ENCODE measurements around the gene CCL27. TPM values are rescaled to one million over a fixed set of nuclear protein-coding genes. Genes with fewer than 3 reads are reported as not detected.

The CCL27 gene, protein sequence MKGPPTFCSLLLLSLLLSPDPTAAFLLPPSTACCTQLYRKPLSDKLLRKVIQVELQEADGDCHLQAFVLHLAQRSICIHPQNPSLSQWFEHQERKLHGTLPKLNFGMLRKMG
- total RNA-seq (2014; rRNA removed; shearing (Covaris generic); ENCODE audit: low replicate concordance): not detected in 2 replicates

DNA sequence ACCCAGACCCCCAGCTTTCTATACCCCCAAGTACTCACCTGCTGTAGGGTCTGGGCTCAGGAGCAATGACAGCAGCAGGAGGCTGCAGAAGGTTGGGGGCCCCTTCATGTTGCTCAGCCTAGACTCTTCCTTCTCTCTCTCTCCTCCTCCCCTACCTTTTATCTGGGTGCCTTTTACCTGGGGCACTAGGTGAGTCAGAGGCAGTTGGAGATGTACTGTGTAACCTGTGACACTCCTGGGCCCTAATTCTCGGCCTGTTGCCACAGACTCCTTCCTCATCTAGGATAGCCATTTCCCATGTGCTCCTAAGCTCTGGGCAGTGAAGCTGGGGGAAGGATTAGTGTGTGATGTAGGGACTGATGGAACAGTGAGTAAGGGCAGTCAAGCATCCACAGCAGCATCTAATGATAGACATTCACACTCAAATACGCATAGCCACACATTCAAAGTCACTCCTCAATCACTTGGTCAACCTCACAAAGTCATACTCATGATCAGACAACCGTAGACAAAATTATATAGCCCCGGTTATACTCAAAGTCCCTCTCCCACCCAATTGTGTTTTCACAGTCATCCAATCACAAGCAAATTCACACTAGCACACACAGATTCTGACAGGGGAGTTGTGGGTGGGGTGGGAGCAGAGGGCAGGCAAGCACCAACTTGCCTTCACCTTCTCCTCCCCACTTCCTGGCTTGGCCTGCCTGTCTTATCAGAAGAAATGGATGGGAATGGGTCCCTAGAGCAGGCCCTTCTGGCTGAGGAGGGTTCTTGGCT is at the start of gene CCL27:
Gene CCL27, minus strand, starts transcription at position 132 of the 777 bp plus-strand sequence. Its CDS starts 24 bp downstream, at position 108.
- H3K4me3 ChIP-seq: no peak within 1 kb of the TSS
- no peak for DNase-seq
- H3K9me3 ChIP-seq: no peaks in the 10 kb centered on the region
- no peaks in the 10 kb centered on the region for H3K27me3 ChIP-seq
- no peaks in the 10 kb centered on the region for H3K36me3 ChIP-seq

DNA sequence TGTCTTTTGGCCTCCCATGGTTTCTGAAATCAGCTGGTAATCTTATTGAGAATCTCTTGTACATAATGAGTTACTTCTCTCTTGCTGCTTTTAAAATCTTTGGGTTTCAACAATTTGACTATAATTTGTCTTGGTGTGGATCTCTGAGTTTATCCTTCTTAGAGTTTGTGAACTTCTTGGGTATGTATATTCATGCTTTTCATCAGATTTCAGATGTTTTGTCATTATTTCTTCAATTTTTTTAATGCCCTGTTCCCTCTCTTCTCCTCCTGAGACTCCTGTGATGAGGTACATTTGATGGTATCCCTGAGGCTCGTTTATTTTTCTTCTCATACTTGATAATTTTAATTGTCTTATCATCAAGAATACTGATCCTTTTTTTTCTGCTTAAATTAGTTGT is 49.7 kb upstream of the CCL27 start:
- no peaks in the 10 kb centered on the region for H3K36me3 ChIP-seq
- H3K27me3 ChIP-seq: no peaks in the 10 kb centered on the region
- no peak for DNase-seq
- no peaks in the 10 kb centered on the region for H3K9me3 ChIP-seq
- H3K4me3 ChIP-seq: no peak overlapping the region

DNA sequence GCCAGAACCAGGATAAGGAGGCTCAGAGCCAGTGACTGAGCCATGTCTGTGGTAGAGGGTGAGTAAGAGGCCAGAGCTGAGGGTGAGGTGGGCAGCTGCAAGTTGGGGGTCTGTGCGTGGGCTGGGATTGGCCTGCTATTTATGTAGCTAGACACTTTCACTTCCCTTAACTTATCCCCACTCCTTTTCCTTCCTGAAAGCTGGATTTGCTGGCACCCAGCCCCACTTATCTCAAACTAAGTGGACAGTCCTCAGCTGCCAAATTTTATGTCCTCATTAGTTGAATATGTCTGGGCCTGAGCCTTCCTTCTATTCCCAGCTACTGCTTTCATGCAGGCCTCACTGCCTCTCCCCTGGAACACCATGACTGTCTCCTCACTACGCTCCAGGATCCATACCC is 47.6 kb upstream of the CCL27 start, which contains the start of gene CCL21:
Gene CCL21, minus strand, starts transcription at position 114 of the 400 bp plus-strand sequence. Its CDS starts 70 bp downstream, at position 44.
- no peaks in the 10 kb centered on the region for H3K36me3 ChIP-seq
- DNase-seq: no peak
- no peaks in the 10 kb centered on the region for H3K27me3 ChIP-seq
- no peak within 1 kb of the TSS for H3K4me3 ChIP-seq
- H3K9me3 ChIP-seq: no peaks in the 10 kb centered on the region

DNA sequence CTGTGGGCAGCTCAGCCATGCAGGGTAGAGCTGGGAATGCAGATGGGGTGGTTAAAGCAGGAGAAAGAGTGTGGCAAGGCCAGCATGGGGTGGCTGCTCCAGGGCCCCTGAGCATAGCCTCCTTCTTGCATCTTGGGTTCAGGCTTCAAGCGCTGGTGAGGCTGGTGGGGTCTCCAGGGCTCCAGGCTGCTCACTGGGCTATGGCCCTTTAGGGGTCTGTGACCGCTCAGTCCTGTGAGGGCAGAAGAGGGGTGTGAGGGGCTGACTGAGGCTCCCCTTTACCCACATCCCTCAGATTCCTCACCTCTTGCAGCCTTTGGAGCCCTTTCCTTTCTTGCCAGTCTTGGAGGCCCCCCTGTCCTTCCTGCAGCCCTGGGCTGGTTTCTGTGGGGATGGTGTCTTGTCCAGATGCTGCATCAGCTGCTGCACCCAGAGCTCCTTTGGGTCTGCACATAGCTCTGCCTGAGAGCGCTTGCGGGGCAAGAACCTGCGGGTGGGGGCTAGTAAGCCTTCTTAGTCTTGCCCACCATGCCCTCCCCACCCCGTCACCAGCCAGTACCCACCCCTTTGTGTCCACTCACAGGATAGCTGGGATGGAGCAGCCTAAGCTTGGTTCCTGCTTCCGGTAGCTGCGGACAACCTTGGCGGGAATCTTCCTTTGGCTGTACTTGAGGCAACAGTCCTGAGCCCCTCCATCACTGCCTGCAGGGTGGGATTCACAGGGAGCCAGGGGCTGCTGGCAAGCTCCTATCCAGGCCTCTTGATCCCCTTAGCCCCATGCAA is 46.9 kb upstream of the CCL27 start:
- no peak overlapping the region for H3K4me3 ChIP-seq
- no peaks in the 10 kb centered on the region for H3K9me3 ChIP-seq
- H3K36me3 ChIP-seq: no peaks in the 10 kb centered on the region
- no peak for DNase-seq
- H3K27me3 ChIP-seq: no peaks in the 10 kb centered on the region

DNA sequence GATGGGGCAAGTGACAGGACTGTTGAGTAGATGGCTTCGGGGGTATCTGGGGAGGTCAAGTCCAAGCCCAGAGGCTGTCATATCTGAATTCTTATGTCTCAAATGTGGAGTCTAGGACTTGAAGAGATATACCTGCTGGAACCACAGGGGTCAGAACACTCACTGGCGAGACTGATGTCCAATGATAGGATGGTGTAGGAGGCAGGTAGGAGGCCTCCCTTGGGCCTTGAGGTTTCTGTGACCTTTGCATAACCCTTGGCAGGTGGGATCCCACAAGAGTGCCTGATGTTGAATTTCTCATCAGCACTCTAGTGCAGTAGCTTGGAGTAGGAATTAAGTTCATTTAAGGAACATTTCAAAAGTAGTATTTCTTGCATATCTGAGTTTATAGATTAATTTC is 44.7 kb upstream of the CCL27 start:
- Histone ChIP-seq H3K36me3 (no peaks in the 10 kb centered on the region), H3K9me3 (no peaks in the 10 kb centered on the region), H3K27me3 (no peaks in the 10 kb centered on the region), H3K4me3 (no peak overlapping the region)
- no peak for DNase-seq

DNA sequence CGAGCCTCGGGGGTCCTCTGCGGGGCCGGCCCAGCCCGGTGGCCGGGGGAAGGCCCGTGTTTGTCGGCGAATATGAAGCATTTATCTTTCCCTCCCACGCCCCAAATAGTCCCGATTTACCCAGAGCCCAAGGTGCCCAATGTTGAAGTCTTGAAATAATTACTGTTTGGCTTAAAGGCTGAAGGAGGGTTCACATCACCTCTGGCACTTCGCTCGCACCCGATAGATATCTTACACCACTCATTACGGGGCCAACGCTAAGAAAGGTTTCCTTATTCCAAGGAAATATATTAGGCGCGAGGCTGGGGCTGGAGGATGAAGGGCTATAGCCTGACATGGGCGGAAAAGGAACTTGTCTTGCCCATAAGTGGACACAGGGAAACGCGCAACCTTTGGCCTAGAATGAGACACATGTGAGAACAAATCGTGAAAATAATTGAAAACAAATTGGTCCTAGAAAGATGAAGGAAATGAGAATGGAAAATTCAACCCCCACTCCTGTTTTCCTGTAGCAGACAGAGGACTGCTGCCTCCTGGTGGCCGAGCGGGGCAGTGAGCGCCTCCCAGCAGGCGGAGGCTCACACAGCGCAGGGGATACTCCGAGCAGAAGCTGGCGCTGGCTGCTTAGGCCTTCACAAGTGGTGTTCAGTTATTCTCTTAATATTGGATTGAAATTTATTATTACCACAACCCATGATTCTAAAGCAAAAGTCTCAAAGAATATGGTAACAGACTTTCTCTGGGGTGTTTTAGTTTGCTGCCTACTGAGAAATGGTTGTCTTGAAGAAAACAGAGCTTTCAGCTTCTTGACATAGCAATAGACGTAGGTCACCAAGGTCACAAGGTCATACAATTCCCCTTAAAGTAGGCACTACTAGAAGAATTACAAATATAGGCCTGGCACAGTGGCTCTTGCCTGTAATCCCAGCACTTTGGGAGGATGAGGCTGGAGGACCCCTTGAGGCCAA is 39.6 kb upstream of the CCL27 start:
- H3K9me3 ChIP-seq: no peaks in the 10 kb centered on the region

DNA sequence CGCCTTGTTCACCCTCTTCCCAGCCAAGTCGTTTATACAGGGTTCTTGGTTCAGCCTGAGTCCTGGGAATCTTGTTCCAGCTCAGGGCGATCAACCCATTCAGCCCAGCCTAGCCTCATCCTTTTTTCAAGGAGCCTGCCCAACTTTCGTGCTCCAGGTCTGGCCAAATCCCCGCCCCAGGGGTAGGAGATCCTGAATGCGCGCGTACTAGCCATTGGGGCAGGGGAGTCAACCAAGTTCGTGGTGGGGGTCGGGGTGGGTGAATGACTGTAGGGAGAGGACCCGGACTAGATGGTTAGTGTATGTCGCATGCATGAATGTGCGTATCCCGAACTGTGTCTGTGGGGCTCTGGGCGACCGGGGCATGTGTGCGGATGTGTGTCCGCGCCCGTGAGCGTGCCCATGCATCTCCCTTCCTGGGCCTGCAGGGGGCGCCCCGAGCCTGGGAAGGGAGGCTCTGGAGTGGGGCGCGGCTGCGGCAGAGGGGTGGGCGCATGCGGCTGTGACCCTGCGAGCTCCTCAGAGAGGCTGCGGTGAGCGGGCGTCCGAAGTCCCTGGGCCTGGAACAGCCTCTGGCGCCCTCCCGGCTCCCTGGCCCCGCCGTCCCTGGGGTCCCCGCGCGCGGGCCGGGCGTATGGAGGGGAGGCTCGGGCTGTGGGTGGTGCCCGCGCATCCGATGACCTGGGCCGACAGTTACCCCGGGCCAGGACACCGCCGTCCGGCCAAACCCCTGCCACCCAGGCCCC is 38.7 kb upstream of the CCL27 start:
- DNase-seq: peak; percentile 54
- no peaks in the 10 kb centered on the region for H3K27me3 ChIP-seq
- peak overlapping the region; percentile 51 for H3K4me3 ChIP-seq
- H3K9me3 ChIP-seq: no peaks in the 10 kb centered on the region
- H3K36me3 ChIP-seq: no peaks in the 10 kb centered on the region

More for the DNA sequence above, 39.6 kb upstream of the CCL27 start:
- Histone ChIP-seq H3K36me3 (no peaks in the 10 kb centered on the region), H3K4me3 (peak overlapping the region; percentile 51), H3K27me3 (no peaks in the 10 kb centered on the region)
- DNase-seq: peak; percentile 65

DNA sequence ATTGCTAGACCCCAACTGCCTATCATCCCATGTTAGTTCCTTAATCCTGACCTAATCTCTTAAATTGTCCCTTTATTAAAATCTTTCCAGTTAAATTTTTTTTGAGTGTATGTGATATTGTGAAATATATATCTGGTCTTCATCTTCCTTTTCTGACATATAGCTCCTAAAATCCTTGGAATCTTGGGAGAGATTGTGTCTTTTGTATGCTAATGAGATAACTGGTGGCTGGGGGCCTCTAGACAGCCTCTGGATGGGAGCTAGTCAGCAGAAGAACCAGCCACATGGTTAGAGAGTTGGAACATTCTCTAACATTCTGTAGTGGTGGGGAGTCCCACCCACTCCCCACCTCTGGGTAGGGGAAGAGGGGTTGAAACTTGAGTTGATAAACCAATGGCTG is 32.4 kb upstream of the CCL27 start:
- Histone ChIP-seq H3K36me3 (no peaks in the 10 kb centered on the region), H3K4me3 (no peak overlapping the region), H3K9me3 (no peaks in the 10 kb centered on the region), H3K27me3 (no peaks in the 10 kb centered on the region)
- DNase-seq: no peak

DNA sequence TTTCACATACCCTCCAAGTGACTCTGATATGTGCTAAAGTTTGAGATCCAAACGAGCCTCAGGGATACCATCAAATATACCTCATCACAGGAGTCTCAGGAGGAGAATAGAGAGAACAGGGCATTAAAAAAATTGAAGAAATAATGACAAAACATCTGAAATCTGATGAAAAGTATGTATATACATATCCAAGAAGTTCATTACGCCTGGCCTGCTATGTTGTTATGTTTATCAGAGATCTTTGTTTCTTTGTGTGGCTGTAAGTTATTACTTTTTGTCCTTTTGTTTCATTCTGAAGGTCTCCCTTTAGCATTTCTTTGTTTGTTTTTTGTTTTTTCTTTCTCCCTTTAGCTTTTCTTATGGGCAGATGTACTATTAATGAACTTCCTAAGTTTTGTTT is 31.1 kb upstream of the CCL27 start:
- DNase-seq: no peak
- Histone ChIP-seq H3K27me3 (no peaks in the 10 kb centered on the region), H3K9me3 (no peaks in the 10 kb centered on the region), H3K36me3 (no peaks in the 10 kb centered on the region), H3K4me3 (no peak overlapping the region)

DNA sequence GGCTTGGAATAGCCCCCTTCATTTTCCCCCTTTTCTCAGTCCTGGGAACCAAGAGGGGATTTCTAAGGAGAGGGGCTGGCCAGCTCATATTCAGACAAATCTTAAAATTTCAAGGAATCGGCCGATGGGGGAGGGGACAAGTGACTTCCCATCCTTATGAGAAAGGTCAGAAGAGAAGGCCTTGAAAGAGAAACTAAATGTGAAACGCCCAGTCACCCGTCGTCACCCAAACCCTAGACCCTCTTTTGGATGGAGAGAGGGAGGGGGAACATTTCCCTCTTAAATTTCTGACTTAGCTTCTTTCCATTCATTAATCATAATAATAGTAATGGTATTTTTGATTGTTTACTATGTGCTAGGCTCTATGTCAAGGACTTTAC is 29.5 kb upstream of the CCL27 start:
- no peak overlapping the region for H3K4me3 ChIP-seq
- no peaks in the 10 kb centered on the region for H3K36me3 ChIP-seq
- H3K27me3 ChIP-seq: no peaks in the 10 kb centered on the region
- no peak for DNase-seq
- no peaks in the 10 kb centered on the region for H3K9me3 ChIP-seq

DNA sequence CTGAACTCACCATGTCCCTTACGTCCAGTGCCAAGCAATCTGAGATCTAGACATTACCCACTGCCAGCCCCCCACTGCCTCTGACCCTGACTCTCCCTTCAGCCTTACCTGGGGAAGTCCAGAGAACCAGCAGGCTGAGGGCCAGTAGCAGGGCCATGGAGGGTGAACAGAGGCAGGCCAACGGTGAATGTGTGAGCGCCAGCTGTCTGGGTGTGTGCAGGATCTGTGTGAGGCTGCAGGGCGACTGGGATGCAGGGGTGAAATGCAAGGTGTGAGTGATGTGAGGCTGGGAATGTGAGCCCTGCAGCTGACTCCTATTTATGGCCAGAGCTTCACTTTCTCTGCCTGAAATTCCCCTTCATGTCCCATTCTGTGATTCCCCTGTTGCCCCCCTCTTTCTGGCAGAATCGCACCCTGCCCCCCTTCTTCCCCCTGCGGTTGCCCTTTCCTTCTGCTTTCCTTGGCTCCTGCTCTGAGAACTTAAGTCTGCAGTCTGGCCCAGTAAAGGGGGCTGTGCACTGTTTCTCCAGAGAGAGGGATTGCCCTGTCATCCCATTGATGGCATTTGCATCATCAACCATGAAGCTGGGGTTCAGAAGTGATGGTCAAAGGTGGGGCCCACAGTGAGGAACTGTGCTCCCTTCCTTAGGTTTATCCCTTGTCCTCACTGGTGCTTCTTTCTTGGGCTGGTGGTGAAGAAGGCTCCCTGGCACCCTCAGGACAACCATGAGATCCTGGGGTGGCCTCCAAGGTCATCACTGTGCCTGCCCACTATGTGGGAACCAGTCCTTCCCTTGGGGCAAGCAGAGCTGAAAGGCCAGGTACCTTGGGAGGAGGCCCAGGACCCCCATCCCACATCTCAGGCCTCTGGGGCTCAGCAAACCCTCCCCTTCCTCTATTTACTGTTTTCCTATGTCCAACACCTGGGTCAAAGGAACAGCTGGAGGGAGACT is 28.8 kb upstream of the CCL27 start, which contains the start of gene CCL19:
Gene CCL19, minus strand, starts transcription at position 294 of the 953 bp plus-strand sequence. Its CDS starts 137 bp downstream, at position 157.
- DNase-seq: no peak
- H3K4me3 ChIP-seq: no peak within 1 kb of the TSS
- H3K9me3 ChIP-seq: no peaks in the 10 kb centered on the region
- no peaks in the 10 kb centered on the region for H3K36me3 ChIP-seq
- H3K27me3 ChIP-seq: no peaks in the 10 kb centered on the region

DNA sequence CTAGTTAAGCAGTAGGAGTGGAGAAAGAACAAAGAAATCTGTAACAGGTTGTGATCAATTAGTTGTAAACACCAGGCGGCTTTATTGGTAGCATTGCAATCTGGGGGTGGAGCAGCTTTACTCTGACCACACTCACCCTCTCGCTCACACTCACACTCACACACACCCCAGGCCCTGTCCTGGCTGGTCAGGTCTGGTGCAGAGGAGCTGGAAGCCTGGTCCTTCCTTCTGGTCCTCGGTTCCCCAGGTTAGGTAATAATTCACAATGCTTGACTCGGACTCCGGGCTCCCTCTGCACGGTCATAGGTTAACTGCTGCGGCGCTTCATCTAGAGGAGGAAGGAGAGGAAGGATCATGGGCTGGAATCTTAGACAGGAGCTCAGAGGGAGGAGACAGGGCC is 27.1 kb upstream of the CCL27 start:
- Histone ChIP-seq H3K36me3 (no peaks in the 10 kb centered on the region), H3K9me3 (no peaks in the 10 kb centered on the region), H3K4me3 (no peak overlapping the region), H3K27me3 (no peaks in the 10 kb centered on the region)
- no peak for DNase-seq

DNA sequence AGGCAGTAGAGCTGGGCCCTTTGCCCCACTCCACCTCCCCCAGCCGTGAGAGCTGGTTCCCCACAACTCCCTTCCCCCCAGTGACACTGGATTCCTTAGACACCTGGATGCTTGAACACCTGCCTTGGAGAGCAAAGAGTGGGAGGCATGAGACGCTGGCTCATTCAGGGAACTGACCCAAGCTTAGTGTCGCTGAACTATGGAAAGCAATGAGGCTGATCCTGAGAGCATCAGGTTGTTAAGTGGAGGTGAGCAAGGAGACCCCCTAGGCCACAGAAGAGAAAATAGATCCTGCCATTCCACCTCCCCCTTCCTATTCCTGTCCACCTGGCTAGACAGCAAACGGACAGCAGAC is 26.6 kb upstream of the CCL27 start:
- DNase-seq: no peak
- no peaks in the 10 kb centered on the region for H3K27me3 ChIP-seq
- no peak overlapping the region for H3K4me3 ChIP-seq
- H3K36me3 ChIP-seq: no peaks in the 10 kb centered on the region
- no peaks in the 10 kb centered on the region for H3K9me3 ChIP-seq

DNA sequence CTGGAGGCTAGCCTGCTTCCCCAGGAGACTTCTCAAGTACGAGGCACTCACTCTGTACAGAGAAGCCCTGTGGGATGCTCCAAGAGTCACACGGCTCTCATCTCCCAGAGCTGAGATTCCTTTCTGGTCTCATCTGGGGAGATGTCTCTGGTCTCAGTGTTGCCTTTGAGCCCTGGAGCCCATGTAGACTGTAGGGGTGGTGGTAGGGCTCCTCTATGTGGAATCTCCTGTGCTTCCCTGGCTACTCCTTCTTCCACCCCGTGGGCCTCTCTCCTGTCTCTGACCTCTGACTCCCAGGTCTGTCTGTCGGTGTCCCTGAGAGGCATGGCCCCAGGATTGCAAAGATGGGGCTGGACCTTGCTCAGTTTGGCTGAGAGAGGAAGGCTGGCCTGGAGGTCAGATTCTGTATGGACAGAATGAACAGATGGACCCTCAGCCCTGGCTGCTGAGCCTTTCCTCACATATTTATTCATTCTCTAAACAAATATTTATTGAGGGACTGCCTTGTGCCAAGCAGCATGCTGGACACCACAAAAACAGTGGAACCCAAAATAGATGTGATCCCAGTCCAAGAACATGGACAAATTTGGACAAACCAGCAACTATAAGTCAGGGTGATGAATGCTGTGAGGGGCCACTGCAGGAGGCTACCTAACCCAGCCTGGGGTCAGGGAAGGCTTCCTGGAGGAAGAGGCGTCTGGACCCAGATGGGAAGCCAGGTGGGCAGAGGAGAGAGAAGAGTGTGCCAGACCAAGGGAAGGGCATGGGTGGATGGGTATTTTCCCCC is 26.1 kb upstream of the CCL27 start:
- H3K9me3 ChIP-seq: no peaks in the 10 kb centered on the region
- no peaks in the 10 kb centered on the region for H3K36me3 ChIP-seq
- DNase-seq: no peak
- no peaks in the 10 kb centered on the region for H3K27me3 ChIP-seq
- H3K4me3 ChIP-seq: no peak overlapping the region
